HPDE6-E6E7 (cell line): ENCODE results near the gene POU6F1.
A peak's percentile ranks its signal among the peaks of the same experiment; 100 is the strongest.
"Not testable (repeated sequence)": the region's sequence is repeated elsewhere in the genome, so short reads cannot be mapped to it uniquely, and the experiment has no call there.

Experiments
- DNase-seq: peaks from one replicate; pipeline ENCODE4 v3.0.0; 2011; ENCODE audit warnings: missing footprints; ENCODE audit errors: extremely low spot score

Gene POU6F1, protein sequence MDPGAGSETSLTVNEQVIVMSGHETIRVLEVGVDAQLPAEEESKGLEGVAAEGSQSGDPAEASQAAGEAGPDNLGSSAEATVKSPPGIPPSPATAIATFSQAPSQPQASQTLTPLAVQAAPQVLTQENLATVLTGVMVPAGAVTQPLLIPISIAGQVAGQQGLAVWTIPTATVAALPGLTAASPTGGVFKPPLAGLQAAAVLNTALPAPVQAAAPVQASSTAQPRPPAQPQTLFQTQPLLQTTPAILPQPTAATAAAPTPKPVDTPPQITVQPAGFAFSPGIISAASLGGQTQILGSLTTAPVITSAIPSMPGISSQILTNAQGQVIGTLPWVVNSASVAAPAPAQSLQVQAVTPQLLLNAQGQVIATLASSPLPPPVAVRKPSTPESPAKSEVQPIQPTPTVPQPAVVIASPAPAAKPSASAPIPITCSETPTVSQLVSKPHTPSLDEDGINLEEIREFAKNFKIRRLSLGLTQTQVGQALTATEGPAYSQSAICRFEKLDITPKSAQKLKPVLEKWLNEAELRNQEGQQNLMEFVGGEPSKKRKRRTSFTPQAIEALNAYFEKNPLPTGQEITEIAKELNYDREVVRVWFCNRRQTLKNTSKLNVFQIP

DNA sequence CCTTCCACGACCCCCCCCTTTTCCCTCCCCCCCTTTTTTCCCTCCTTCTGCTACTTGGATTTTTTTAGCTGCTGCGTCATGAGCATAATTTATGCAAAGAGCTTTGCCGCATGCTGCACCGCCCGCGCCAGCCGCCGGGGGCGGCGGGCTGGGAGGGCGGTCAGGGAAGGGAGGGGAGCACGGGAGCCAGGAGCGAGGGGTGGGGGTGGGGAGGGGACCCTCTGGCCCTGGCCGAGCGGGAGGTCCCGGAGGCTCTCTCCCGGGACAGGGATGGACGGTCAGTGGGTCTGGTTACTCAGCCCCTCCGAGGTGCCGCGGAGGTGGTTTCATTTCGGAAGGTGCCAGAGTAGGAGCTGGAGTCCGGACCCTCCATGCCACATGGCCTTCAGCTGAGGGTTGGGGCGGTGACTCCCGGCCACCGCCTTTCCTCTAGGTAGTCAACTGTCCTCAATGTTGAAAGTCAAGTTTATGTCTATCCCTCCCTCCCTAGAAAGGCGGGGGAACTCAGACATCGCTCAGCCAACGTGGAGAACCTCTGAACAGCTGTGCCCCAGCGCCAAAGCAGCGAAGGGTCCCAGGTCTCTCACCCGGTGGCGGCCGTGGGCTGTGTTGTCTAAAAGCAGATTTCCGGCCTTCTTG is at the start of gene POU6F1:
POU6F1 (minus strand) TSS at position 95 of the 639 bp plus-strand sequence. CDS start 11,226 bp downstream, outside the sequence.
- DNase-seq = peak; percentile 74

DNA sequence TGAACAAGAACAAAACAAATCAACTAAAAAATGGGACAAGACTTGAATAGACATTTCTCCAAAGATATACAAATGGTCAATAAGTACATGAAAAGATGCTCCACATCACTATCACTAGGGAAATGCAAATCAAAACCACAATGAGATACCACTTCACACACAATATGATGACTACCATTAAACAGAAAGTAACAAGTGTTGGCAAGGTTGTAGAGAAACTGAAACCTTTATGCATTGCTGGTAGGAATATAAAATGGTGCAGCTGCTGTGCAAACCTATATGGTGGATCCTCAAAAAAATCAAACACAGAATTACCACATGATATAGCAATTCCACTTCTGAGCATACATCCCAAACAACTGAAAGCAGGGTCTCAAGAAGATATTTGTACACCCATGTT is 47.2 kb upstream of the POU6F1 start:
- no peak for DNase-seq

DNA sequence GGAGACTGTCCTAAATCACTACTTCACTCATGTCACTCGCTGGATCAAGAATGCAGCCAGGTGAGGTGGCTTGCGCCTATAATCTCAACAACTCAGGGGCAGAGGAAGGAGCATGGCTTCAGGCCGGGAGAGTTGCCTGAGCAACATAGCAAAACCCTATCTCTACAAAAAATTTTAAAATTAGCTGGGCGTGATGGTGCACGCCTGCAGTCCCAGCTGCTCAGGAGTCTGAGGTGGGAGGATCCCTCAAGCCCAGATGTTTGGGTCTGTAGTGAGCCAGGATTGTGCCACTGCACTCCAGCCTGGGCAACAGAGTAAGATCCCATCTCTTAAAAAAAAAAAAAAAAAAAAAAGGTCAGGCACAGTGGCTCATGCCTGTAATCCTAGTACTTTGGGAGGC is 46.4 kb upstream of the POU6F1 start:
- no peak for DNase-seq

DNA sequence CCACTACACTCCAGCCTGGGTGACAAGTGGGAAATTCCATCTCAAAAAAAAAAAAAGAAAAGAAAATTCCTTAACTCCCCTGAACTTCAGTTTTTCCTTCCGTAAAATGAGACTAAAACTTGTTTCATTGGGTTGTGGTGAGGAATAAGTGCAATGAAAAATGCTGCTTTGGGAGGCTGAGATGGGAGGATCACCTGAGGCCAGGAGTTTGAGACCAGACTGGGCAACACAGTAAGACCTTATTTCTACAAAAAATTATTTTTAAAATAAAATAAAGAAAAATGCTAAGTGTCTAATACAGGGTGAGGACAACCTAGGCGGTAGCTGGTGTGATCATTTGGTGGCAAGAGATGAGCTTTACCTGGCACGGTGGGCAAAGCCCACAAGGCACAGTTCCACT is 45.5 kb upstream of the POU6F1 start:
- no peak for DNase-seq

DNA sequence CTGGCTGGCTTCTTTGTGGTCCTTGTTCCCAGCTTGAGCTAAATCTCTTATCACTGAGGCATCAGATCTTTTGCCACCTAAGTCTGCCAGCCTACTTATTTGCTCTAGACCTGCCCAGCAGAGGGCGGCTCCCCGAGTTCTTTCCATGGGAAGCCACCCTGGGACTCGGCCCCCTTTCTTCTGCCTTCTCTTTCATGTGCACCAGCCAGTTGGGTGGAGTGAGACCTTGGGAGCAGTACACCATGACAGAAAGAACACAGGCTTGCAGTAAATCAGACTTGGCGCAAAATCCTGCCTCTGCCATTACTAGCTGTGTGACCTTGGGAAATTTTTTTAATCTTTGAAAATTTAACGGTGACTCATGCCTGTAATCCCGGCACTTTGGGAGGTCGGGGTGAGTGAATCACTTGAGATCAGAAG is 44.9 kb upstream of the POU6F1 start:
- no peak for DNase-seq

DNA sequence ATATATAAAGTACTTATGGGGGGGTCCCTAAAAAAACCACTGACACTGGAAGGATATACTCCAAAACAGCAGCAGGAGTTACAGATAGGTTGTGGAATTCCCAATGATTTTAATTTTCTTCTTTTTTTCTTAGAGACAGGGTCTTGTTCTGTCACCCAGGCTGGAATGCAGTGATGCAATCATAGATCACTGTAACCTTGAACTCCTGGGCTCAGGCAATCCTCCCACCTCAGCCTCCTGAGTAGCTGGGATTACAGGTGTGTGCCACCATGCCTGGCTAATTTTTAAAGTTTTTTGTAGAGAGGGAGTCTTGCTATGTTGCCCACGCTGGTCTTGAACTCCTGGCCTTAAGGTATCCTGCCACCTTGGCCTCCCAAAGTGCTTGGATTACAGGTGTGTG is 41.7 kb upstream of the POU6F1 start:
- DNase-seq = not testable (repeated sequence)

DNA sequence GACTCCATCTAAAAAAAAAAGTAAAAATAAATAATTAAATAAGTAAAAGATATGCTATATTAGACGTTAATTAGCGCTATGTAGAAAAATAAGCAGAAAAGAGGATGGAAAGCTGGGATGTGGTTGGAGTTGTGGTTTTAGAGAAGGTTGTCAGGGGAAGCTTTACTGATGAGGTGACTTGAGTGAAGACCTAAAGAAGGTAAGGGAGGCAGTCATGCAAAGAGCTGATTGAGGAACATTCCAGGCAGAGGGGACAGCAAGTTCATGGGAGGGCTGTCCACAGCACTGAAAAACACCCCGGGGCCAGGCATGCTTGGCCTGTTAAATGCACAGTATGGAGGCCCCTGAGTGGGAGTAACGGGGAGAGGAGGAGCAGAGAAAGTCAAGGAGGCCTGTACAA is 36.7 kb upstream of the POU6F1 start:
- no peak for DNase-seq

DNA sequence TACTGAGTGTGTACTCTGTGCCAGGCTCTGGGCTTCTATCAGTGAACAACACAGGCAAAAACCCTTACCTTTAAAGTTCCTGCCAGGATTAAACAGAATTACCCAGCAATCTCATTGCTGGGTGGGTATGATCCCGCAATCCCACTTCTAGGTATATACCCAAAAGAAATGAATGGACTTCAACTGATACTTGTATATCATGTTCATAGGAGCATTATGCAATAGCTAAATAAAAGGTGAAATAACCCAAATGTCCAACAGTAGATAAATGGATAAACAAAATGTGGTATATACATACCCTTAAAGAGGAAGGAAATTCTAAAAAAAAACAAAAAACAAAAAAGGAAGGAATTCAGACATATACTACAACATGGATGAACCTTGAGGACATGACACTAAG is 35.4 kb upstream of the POU6F1 start:
- DNase-seq = no peak

DNA sequence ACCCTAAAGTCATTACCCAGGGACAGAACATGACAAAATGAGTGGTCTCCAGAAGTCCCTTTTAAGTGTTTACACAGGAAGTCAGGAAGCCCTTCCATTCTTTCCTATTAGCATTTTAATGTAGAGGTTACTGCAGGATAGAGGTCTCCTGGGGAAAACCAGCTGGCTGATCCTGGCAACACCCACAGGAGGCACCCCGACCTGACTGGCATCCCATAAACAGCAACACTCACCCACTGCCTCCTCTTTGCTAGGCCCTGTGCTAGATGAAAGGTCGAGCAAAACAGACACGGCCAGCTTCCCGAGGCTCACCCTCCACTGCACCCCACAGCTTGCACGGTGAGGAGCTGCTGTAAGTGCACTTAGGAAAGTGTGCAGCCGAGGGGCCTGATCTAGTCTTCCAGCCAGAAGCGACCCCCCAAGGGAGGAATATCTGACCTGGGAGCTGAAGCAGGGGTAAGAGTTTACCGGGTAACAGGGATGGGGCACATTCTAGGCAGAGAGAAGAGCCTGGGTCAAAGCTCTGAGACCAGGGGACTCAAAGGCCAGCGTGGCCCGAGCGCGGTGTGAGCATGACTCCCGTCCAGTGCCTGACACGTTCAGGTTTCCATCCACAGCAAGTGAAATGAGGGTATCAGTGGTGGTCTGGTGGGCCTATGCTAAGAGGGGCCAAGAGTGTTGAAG is 29.8 kb upstream of the POU6F1 start:
- DNase-seq = no peak

DNA sequence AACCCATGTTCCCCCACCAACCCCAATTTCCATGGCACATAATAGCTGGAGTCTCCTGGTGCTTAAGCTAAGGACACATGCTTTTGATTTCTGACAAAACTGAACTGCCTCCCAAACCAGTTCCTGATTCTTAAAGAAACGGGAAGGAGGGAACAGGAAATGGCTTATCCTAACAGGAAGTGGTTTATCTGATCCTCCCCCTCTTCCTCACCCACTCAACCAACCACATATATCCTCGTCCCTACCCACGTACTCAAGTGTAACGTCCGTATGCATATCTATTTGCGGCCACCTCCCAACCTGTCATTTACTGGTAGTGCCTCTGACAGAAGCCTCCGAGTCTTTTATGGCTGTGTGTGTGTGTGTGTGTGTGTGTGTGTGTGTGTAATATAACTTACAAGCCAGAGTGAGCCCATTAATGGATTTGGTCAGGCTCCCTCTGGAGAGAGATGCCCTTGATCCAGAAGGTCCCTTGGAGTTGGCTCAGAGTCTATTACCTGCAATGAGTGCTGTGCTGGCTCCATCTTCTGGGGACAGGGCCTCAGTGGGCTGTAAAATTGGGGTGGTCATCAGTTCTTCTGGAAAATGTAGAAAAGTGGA is 28.5 kb upstream of the POU6F1 start:
- DNase-seq = no peak

DNA sequence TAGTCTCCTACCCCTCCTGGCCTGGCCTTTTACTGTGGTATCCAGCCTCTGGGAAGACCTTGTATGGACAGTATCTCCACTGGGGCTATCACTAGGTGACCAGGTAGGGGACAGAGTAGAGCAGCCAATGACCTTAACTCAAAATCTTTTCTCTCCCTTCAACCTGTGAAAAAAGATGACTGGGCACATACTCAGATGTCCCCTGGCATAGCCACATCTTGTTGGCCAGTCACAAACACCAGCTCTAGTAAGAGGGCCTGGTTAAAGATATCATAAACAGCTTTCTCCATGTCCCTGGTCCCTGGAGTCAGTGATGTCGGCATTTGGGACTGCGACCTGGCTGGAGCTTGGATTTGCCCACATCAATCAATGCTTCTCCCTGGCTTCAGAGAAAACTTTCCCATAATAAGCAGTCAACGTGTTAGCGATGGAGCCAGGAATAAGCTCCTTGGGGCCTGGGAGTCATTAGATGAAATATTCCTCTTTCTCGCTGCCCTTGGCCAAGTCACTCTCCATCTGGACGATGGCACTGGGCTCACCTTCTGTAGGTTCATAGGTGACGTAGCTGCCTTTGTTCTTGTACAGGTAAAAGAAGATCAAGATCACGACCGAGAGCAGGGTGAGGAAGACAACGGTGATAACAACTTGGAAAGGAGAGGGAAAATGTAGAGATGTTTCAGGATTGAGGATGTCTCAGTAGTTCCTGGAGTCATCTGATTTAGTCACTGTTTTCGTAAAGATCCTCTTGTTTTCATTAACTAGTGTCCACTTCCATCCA is 27.8 kb upstream of the POU6F1 start:
- no peak for DNase-seq

DNA sequence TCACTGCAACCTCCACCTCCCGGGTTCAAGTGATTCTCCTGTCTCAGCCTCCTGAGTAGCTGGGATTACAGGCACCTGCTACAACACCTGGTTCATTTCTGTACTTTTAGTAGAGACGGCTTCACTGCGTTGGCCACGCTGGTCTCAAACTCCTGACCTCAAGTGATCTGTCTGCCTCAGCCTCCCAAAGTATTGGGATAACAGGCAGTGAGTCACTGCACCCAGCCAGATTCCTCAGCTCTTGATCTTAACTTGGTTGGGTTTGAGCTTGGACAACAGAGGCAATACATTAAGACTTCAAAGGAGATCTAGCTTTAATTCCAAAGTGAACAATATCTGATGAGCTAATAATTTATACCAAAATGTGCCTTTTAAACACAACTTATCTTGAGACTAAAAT is 26.4 kb upstream of the POU6F1 start:
- DNase-seq = no peak

DNA sequence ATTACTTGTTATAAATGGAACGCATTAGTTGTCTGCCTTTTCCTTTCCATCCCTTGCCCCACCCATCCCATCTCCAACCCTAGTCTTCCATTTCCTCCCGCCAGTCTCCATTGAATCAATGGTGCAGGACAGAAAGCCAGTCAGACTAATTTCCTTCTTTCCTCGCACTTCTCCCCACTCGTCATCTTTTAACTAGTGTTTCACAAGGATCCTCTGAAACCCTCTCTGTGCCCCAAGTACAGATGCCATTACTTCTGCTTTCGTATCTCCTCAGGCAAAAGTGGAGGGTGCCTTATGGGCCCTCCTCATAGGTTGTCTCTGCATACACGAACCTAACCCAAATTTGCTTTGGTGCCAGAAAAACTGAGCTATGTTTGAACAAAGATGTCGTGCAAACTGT is 25.0 kb upstream of the POU6F1 start:
- DNase-seq = no peak

DNA sequence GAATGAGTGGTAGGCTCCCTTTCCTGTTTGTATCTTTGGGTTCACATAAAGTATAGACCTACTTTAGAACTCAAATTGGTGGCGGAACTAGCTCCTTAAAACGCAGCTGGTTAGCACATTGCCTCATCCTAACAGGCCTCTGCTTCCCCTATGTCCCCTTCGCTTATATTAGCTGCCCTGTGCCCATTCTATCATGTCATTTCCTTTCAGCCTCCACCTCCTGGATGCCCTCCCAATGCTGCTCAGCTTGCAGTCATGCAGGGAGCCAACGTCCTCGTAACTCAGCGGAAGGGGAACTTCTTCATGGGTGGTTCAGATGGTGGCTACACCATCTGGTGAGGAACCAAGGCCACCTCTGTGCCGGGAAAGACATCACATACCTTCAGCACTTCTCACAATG is 24.3 kb upstream of the POU6F1 start:
- DNase-seq = no peak

DNA sequence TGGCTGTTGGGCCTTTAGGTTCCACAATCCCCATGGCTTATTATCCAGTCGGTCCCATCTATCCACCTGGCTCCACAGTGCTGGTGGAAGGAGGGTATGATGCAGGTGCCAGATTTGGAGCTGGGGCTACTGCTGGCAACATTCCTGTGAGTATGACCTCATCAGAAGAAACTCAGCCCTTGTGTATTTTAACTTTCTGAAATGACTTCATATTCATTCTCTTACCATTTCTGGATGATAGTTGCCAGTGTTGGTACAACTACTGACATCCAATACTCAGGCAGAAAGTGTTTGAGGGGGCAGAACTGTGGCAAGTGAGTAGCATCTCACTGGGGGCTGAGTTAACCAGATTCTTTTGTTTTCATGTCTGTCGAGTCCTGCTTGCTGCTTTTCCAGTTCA is 23.1 kb upstream of the POU6F1 start:
- no peak for DNase-seq

DNA sequence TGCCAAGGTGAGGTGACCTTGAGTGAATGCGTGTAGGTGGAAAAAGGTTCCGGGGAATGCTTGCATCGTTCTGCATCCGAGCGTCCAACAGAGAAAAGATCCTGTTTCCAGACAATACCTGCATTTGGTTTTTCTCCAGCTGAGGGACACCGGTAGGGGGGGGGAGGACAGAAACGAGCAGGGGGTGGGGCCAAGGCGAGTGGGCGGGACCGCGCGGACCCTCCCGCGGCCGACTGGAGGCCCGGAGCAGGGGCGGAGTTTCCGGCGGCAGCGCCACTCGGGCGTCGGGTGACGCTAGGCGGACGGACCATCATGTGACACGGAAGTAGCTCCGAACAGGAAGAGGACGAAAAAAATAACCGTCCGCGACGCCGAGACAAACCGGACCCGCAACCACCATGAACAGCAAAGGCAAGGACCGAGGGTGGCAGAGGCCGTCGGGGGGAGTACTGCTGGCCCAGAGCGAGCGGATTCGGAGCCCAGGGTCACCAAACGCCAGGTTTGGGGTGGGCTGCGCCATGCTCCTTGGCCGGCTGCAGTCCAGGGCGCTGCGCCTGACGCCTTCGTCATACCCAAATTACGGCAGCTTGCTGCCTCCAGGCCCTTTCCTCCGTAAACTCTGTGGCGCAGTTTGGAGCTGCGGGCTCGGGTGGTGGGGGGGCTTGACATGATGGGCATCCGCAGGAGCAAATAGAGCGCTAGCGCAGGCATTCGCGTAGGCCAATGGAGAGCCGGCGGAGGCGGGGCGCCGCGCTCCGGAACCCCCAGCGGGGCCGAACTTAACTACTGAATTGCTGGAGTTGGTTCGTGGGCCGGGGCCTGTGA is 20.9 kb upstream of the POU6F1 start, which contains the start of gene DAZAP2:
DAZAP2 (plus strand) TSS at position 317 of the 825 bp plus-strand sequence; CDS start at position 399, 82 bp downstream.
- peak; percentile 93 for DNase-seq

DNA sequence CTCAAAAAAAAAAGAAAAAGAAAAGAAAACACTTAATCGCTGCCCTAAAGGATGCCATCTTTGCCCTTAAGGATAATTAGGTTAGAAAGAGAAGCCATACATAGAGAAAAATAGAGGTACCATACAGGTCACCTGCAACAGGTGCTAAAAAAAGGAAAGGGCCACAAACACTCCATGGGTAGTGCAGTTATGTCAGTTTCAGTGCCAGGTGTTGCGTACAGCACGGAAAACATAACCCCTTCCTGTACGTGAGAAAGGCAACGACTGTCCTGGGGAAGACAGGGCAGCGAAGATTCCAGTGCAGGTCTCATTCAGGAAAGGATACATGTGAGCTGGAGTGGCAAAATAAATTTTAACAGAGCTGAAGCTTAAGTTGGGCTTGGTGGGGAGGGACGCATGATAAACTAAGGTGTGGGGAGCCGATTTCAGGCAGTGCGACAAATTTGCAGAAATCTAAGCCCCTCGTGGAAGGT is 20.2 kb upstream of the POU6F1 start:
- DNase-seq = no peak

DNA sequence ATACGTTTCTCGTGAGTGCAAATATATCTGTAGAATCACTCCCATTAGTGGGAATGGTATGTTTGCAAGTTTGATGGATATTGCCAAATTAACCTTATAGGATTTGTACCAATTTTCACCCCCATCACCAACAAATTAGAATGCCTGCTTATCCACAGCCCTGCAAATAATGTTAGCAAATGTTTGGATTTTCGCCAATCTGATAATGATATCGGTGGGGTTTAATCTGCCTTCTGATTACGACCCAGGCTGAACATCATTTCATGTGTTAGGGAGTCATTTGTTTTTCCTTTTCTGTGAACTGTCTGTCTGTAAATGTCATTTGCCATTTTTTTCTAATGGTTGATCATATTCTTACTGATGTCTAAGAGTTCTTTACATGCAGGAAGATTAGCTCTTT is 16.7 kb upstream of the POU6F1 start:
- DNase-seq = no peak

DNA sequence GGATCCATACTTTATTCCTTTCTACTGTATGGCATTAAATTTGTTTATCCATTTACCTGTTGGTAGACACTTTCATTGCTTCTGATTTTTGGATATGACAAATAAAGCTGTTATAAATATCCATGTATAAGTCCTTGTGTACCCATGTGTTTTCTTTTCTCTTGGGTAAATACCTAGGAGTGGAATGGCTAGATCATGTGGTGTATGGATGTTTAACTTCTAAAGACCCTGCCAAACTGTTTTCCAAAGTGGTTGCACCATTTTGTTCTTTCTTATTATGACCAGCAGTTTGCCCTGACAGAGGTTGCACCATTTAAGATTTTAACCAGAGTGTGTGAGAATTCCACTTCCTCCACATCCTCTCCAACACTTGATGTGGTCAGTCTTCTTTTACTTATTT is 14.8 kb upstream of the POU6F1 start:
- DNase-seq = no peak
